ENCODE measurements around the gene AMH.

- no peak for TF ChIP-seq CTCF (conservative IDR thresholded peaks at IDR 0.05 in 1 of 2, IDR thresholded peaks at IDR 0.05 in 1 of 2; ENCODE audit: low read depth in 1 of 2, low read length in 2 of 2)
- TF ChIP-seq EZH2 (IDR thresholded peaks at IDR 0.05; ENCODE audit: low read length, missing control alignments): no peak
These were observed 23.6 kb upstream of the AMH start for GRCh38 chr19:2225415-2226050.

Measured in fibroblast of lung (primary cell).